Measurements from ENCODE around the gene TP53BP1.
"Not testable (repeated sequence)": the region's sequence is repeated elsewhere in the genome, so short reads cannot be mapped to it uniquely, and the experiment has no call there.

Gene TP53BP1

GRCh38 chr15:43492673-43493601 is at the start of gene TP53BP1:
TSS of gene TP53BP1 (minus strand) at chr15:43493156. CDS start at chr15:43493043, 113 bp downstream.
- in situ Hi-C loops (cut with MboI; ENCODE audit: low sequenced_read_pairs), result no loop called here

- in situ Hi-C loops (cut with MboI; ENCODE audit: low sequenced_read_pairs), result no loop called here
These were observed 48.8 kb upstream of the TP53BP1 start for GRCh38 chr15:43541785-43542184.

- in situ Hi-C loops (cut with MboI; ENCODE audit: low sequenced_read_pairs), result no loop called here
These were observed 45.1 kb upstream of the TP53BP1 start for GRCh38 chr15:43538091-43538490.

GRCh38 chr15:43534897-43535296 is 41.9 kb upstream of the TP53BP1 start:
- in situ Hi-C loops (cut with MboI; ENCODE audit: low sequenced_read_pairs), result no loop called here

GRCh38 chr15:43532826-43533225 is 39.9 kb upstream of the TP53BP1 start:
- in situ Hi-C loops (cut with MboI; ENCODE audit: low sequenced_read_pairs), result not testable (repeated sequence)

- in situ Hi-C loops (cut with MboI; ENCODE audit: low sequenced_read_pairs), result no loop called here
These were observed 38.2 kb upstream of the TP53BP1 start for GRCh38 chr15:43531018-43531670.

GRCh38 chr15:43529587-43530345 is 36.8 kb upstream of the TP53BP1 start:
- in situ Hi-C loops (cut with MboI; ENCODE audit: low sequenced_read_pairs), result no loop called here

- in situ Hi-C loops (cut with MboI; ENCODE audit: low sequenced_read_pairs), result no loop called here
These were observed 36.2 kb upstream of the TP53BP1 start for GRCh38 chr15:43529141-43529540.

- in situ Hi-C loops (cut with MboI; ENCODE audit: low sequenced_read_pairs), result no loop called here
These were observed 35.6 kb upstream of the TP53BP1 start for GRCh38 chr15:43528542-43529007.

GRCh38 chr15:43527802-43528541 is 35.0 kb upstream of the TP53BP1 start:
- in situ Hi-C loops (cut with MboI; ENCODE audit: low sequenced_read_pairs), result no loop called here

GRCh38 chr15:43527016-43527801 is 34.3 kb upstream of the TP53BP1 start:
- in situ Hi-C loops (cut with MboI; ENCODE audit: low sequenced_read_pairs), result no loop called here

- in situ Hi-C loops (cut with MboI; ENCODE audit: low sequenced_read_pairs), result no loop called here
These were observed 33.4 kb upstream of the TP53BP1 start for GRCh38 chr15:43526261-43526930.

- in situ Hi-C loops (cut with MboI; ENCODE audit: low sequenced_read_pairs), result no loop called here
These were observed 32.2 kb upstream of the TP53BP1 start for GRCh38 chr15:43525131-43525530.

GRCh38 chr15:43524254-43524845 is 31.4 kb upstream of the TP53BP1 start:
- in situ Hi-C loops (cut with MboI; ENCODE audit: low sequenced_read_pairs), result no loop called here

GRCh38 chr15:43523646-43524045 is 30.7 kb upstream of the TP53BP1 start:
- in situ Hi-C loops (cut with MboI; ENCODE audit: low sequenced_read_pairs), result no loop called here

- in situ Hi-C loops (cut with MboI; ENCODE audit: low sequenced_read_pairs), result no loop called here
These were observed 29.3 kb upstream of the TP53BP1 start for GRCh38 chr15:43522247-43522646.

GRCh38 chr15:43521419-43521818 is 28.5 kb upstream of the TP53BP1 start:
- in situ Hi-C loops (cut with MboI; ENCODE audit: low sequenced_read_pairs), result no loop called here

- in situ Hi-C loops (cut with MboI; ENCODE audit: low sequenced_read_pairs), result no loop called here
These were observed 27.2 kb upstream of the TP53BP1 start for GRCh38 chr15:43520138-43520537.

GRCh38 chr15:43519196-43519595 is 26.2 kb upstream of the TP53BP1 start:
- in situ Hi-C loops (cut with MboI; ENCODE audit: low sequenced_read_pairs), result no loop called here

All from HL-60/S4 treated with retinoic acid at 250 ng/mL for 4 days and 3 days (cell line).